Endothelial cell of umbilical vein (primary cell): Measurements from ENCODE around the gene ARV1. TPM values are rescaled to one million over a fixed set of nuclear protein-coding genes. Genes with fewer than 3 reads are reported as not detected.

Experiments
- BruUV-seq: library from RNA; stranded (reverse); fragments of 400-500 nt; replicated peaks from 2 replicates; lab custom pipeline; 2021; lab: Mats Ljungman, UMichigan
- CTCF ChIA-PET: fragments of 300-600, 350-600 bp; sonication (Branson Sonifier 250); formaldehyde crosslinking; loops from one replicate; lab custom pipeline; 2021; ENCODE audit warnings: antibody characterized with exemption, inconsistent platforms; lab: Charles Lee
- POLR2A ChIA-PET: fragments of 300-600, 350-600 bp; sonication (Branson Sonifier 250); formaldehyde crosslinking; loops from one replicate; lab custom pipeline; 2021; ENCODE audit warnings: antibody characterized with exemption, inconsistent platforms; lab: Charles Lee
- DNase-seq: peaks from one replicate; pipeline ENCODE4 v3.0.0-alpha.2; 2011; ENCODE audit warnings: low read depth, low spot score
- FAIRE-seq: peaks from 2 replicates; lab custom pipeline; 2011; peaks lifted over from hg19 to GRCh38; lab: Jason Lieb, UNC
- H2AFZ ChIP-seq: 2 replicates; pipeline ENCODE4 v1.6.0; 2012; ENCODE audit warnings: low read depth, low read length, control low read depth, inconsistent platforms
- H3K27ac ChIP-seq: 2 replicates; pipeline ENCODE4 v1.5.1; 2011; ENCODE audit warnings: low read depth, mild to moderate bottlenecking, control low read depth, low read length, moderate library complexity; ENCODE audit not compliant: insufficient read depth
- H3K27me3 ChIP-seq, 2 experiments: 2 replicates each; pipeline versions ENCODE4 v1.6.0 to v1.6.1; 2011; ENCODE audit warnings: low read length in 2 of 2, mixed read lengths in 1 of 2; ENCODE audit not compliant: control insufficient read depth in 2 of 2, insufficient read depth in 2 of 2
- H3K36me3 ChIP-seq, 2 experiments: 2 replicates in 1 of 2; 3 replicates in 1 of 2; pipeline ENCODE4 v1.5.1; 2011; ENCODE audit warnings: low read length in 2 of 2, mild to moderate bottlenecking in 1 of 2, moderate library complexity in 1 of 2; ENCODE audit not compliant: control insufficient read depth in 2 of 2, insufficient read depth in 2 of 2; ENCODE audit errors: extremely low read depth in 1 of 2
- H3K4me1 ChIP-seq: 3 replicates; pipeline ENCODE4 v1.5.1; 2011; ENCODE audit warnings: mild to moderate bottlenecking, low read length; ENCODE audit not compliant: control insufficient read depth, insufficient read depth; ENCODE audit errors: extremely low read depth
- H3K4me2 ChIP-seq: 2 replicates; pipeline ENCODE4 v1.6.1; 2011; ENCODE audit warnings: low read length, control low read depth, mixed read lengths; ENCODE audit not compliant: insufficient read depth
- H3K4me3 ChIP-seq, 3 experiments: fragments of 200-600 bp in 1 of 3; sonication (generic), shearing (Covaris generic) in 1 of 3; replicated peaks in 1 of 3; 2 replicates each; pipeline ENCODE4 v1.5.1; 2011 to 2016; ENCODE audit warnings: control low read depth in 3 of 3, low read length in 3 of 3, mild to moderate bottlenecking in 2 of 3, inconsistent platforms in 1 of 3, low read depth in 1 of 3, moderate library complexity in 1 of 3; ENCODE audit not compliant: insufficient read depth in 1 of 3
- H3K79me2 ChIP-seq: 2 replicates; pipeline ENCODE4 v1.6.0; 2012; ENCODE audit warnings: low read length, inconsistent platforms; ENCODE audit not compliant: control insufficient read depth, insufficient read depth
- H3K9ac ChIP-seq: replicated peaks from 2 replicates; pipeline ENCODE3; 2011; ENCODE audit warnings: low read length, control low read depth; ENCODE audit not compliant: insufficient read depth; ENCODE audit errors: extremely low read depth
- H3K9me1 ChIP-seq: replicated peaks from 3 replicates; pipeline ENCODE4 v1.6.0; 2011; ENCODE audit warnings: mild to moderate bottlenecking, low read length; ENCODE audit not compliant: control insufficient read depth, insufficient read depth; ENCODE audit errors: extremely low read depth
- H3K9me3 ChIP-seq: replicated peaks from 2 replicates; pipeline ENCODE4 v1.5.1; 2012; ENCODE audit warnings: low read length, inconsistent platforms; ENCODE audit not compliant: control insufficient read depth, insufficient read depth
- H4K20me1 ChIP-seq: replicated peaks from 2 replicates; pipeline ENCODE3; 2011; ENCODE audit warnings: mild to moderate bottlenecking, low read length; ENCODE audit not compliant: control insufficient read depth, insufficient read depth; ENCODE audit errors: extremely low read depth
- CTCF ChIP-seq, 2 donors: IDR thresholded peaks; 1 replicate in 1 of 2; 2 replicates in 1 of 2; pipeline ENCODE4 v1.5.1; 2011; ENCODE audit warnings: low read length in 2 of 2, mild to moderate bottlenecking in 2 of 2, moderate library complexity in 2 of 2, control low read depth in 1 of 2, inconsistent platforms in 1 of 2, low read depth in 1 of 2; ENCODE audit not compliant: insufficient read depth in 1 of 2; ENCODE audit errors: extremely low read depth in 1 of 2
- EZH2 ChIP-seq: IDR thresholded peaks from 2 replicates; pipeline ENCODE4 v1.6.1; 2012; ENCODE audit warnings: borderline replicate concordance, low read depth, mild to moderate bottlenecking, moderate library complexity, low read length, inconsistent platforms; ENCODE audit not compliant: severe bottlenecking
- FOS ChIP-seq: IDR thresholded peaks from 2 replicates; pipeline ENCODE4 v1.6.1; 2011; ENCODE audit warnings: mild to moderate bottlenecking, low read length, moderate library complexity, borderline replicate concordance; ENCODE audit not compliant: insufficient read depth
- GATA2 ChIP-seq: IDR thresholded peaks from 2 replicates; pipeline ENCODE4 v1.7.0; 2011; ENCODE audit warnings: low read depth, mild to moderate bottlenecking, moderate library complexity, mixed read lengths, low read length; ENCODE audit not compliant: insufficient read length, insufficient read depth
- JUN ChIP-seq: IDR thresholded peaks from 2 replicates; pipeline ENCODE4 v1.6.1; 2011; ENCODE audit warnings: borderline replicate concordance, low read depth; ENCODE audit not compliant: insufficient read length, insufficient read depth
- MAX ChIP-seq: IDR thresholded peaks from 2 replicates; pipeline ENCODE4 v1.6.1; 2011; ENCODE audit not compliant: insufficient read depth, insufficient read length
- MYC ChIP-seq: IDR thresholded peaks from one replicate; pipeline ENCODE4 v1.6.1; 2011; ENCODE audit warnings: mild to moderate bottlenecking, low read depth, low read length
- POLR2A ChIP-seq: IDR thresholded peaks from 2 replicates; pipeline ENCODE4 v1.6.1; 2012; ENCODE audit warnings: low read depth, mild to moderate bottlenecking, control low read depth, low read length
- POLR2AphosphoS5 ChIP-seq: IDR thresholded peaks from 2 replicates; pipeline ENCODE4 v1.6.1; 2012; ENCODE audit warnings: low read depth, mild to moderate bottlenecking, control low read depth, low read length, moderate library complexity; ENCODE audit not compliant: insufficient read depth
- dilution Hi-C: fragments of 300-500 bp; cut with MboI; formaldehyde crosslinking; loops from one replicate; pipeline ENCODE4 v1.15.0; 2019; ENCODE audit warnings: low sequenced_read_pairs; ENCODE audit not compliant: extremely low pct_ligation_motif_present
- intact Hi-C: fragments of 100-400 bp; cut with micrococcal nuclease; formaldehyde crosslinking; loops from one replicate; pipeline ENCODE4 v1.10.0; 2022
- polyA plus RNA-seq, 4 experiments: library from polyadenylated mRNA; depleted of rRNA in 3 of 4; stranded (reverse) in 3 of 4; unstranded in 1 of 4; fragments of >200 nt; gene quantifications; 2 replicates each; pipeline versions ENCODE4 v1.2.1 to v1.2.3, GENCODE V29; 2011 to 2012; ENCODE audit warnings: missing spikeins in 1 of 4
- total RNA-seq: library from RNA; stranded (reverse); gene quantifications from 2 replicates; pipeline ENCODE4 v1.2.3, GENCODE V29; 2021

Gene ARV1
- total and polyA plus RNA-seq, 2 donors (not counting 3 experiments of a cell fraction or from before 2014, with no cell fraction given), result 10.7 to 14.0 TPM

- Histone ChIP-seq H3K4me1 (no peaks in the 10 kb centered on the region), H3K36me3 (no peaks in the 10 kb centered on the region), H3K9ac (no peak overlapping the region), H3K4me2 (no peak overlapping the region), H3K9me1 (no peaks in the 10 kb centered on the region), H3K9me3 (no peaks in the 10 kb centered on the region), H3K4me3 (no peak overlapping the region), H3K79me2 (no peaks in the 10 kb centered on the region), H3K27ac (no peak overlapping the region), H4K20me1 (no peaks in the 10 kb centered on the region), H3K27me3 (no peaks in the 10 kb centered on the region), H2AFZ (no peak overlapping the region)
- BruUV-seq, result no TSS peak
- TF ChIP-seq GATA2 (no peak), JUN (no peak), POLR2A (no peak), FOS (no peak), CTCF (IDR thresholded peaks at IDR 0.05; ENCODE audit: extremely low read depth in 1 of 2, insufficient read depth in 1 of 2, low read depth in 1 of 2, low read length in 2 of 2) (no peak), MYC (no peak), EZH2 (no peak), MAX (no peak), POLR2AphosphoS5 (no peak)
- ChIA-PET CTCF (no interaction called here), POLR2A (no interaction called here)
- FAIRE-seq, result no peak
- intact Hi-C loops, result no loop called here
- no peak for DNase-seq
- dilution Hi-C loops, result no loop called here
Observed at GRCh38 chr1:230948903-230949302, 30.0 kb upstream of the ARV1 start.
